Measurements from ENCODE around the gene CISH.
A peak's percentile ranks its signal among the peaks of the same experiment; 100 is the strongest.

CISH gene

GRCh38 chr3:50650018-50650417 lies 38.4 kb upstream of the CISH start:
- no peak overlapping the region for H3K4me3 ChIP-seq
- H3K27ac ChIP-seq = peak overlapping the region in 1 of 2 donors; percentile 39
- no peak for DNase-seq (ENCODE audit: low spot score)
- no peak for TF ChIP-seq CTCF (IDR thresholded peaks at IDR 0.05)

GRCh38 chr3:50649451-50649931 lies 37.9 kb upstream of the CISH start:
- Histone ChIP-seq H3K4me3 (no peak overlapping the region), H3K27ac (peak overlapping the region; percentile 28 to 39)

GRCh38 chr3:50648944-50649343 lies 37.4 kb upstream of the CISH start:
- peak overlapping the region; percentile 28 to 39 for H3K27ac ChIP-seq
- DNase-seq (ENCODE audit: low spot score) = no peak
- H3K4me3 ChIP-seq = no peak overlapping the region
- TF ChIP-seq CTCF (IDR thresholded peaks at IDR 0.05) = no peak

More at GRCh38 chr3:50649451-50649931, 37.9 kb upstream of the CISH start:
- no peak for DNase-seq (ENCODE audit: low spot score)
- no peak for TF ChIP-seq CTCF (IDR thresholded peaks at IDR 0.05)

- DNase-seq (ENCODE audit: low spot score) = no peak
- no peak overlapping the region for H3K4me3 ChIP-seq
- peak overlapping the region; percentile 5 to 39 for H3K27ac ChIP-seq
- TF ChIP-seq CTCF (IDR thresholded peaks at IDR 0.05) = no peak
Measured at GRCh38 chr3:50648313-50648712, 36.7 kb upstream of the CISH start.

- DNase-seq (ENCODE audit: low spot score) = no peak
Measured at GRCh38 chr3:50645378-50645777, 33.8 kb upstream of the CISH start.

GRCh38 chr3:50644561-50644960 lies 33.0 kb upstream of the CISH start:
- Histone ChIP-seq H3K27ac (peak overlapping the region; percentile 54 to 64), H3K4me3 (no peak overlapping the region)
- TF ChIP-seq CTCF (IDR thresholded peaks at IDR 0.05) = no peak
- DNase-seq (ENCODE audit: low spot score) = no peak

More at GRCh38 chr3:50645378-50645777, 33.8 kb upstream of the CISH start:
- H3K4me3 ChIP-seq = no peak overlapping the region
- H3K27ac ChIP-seq = peak overlapping the region; percentile 43 to 64
- no peak for TF ChIP-seq CTCF (IDR thresholded peaks at IDR 0.05)

- no peak overlapping the region for H3K27ac ChIP-seq
- no peak overlapping the region for H3K4me3 ChIP-seq
- no peak for TF ChIP-seq CTCF (IDR thresholded peaks at IDR 0.05)
- no peak for DNase-seq (ENCODE audit: low spot score)
Measured at GRCh38 chr3:50642382-50642781, 30.8 kb upstream of the CISH start.

Measured in coronary artery (tissue), 2 donors.